Right renal pelvis (tissue), 4 donors: ENCODE results near the gene EMILIN3. TPM values are rescaled to one million over a fixed set of nuclear protein-coding genes. Genes with fewer than 3 reads are reported as not detected.
"Not testable (repeated sequence)": the region's sequence is repeated elsewhere in the genome, so short reads cannot be mapped to it uniquely, and the experiment has no call there.

Source experiments
- DNase-seq, 4 donors: peaks; one replicate each; pipeline ENCODE4 v3.0.0-alpha.2; 2013; ENCODE audit warnings: low read depth in 4 of 4, low spot score in 3 of 4, missing footprints in 1 of 4
- polyA plus RNA-seq, 4 donors: library from polyadenylated mRNA; unstranded; fragments of 120-200 nt; gene quantifications; one replicate each; pipeline ENCODE4 v1.2.1, GENCODE V29; 2013; ENCODE audit not compliant: insufficient read length in 4 of 4

The EMILIN3 gene
- polyA plus RNA-seq, 4 donors = 7.5 to 11.4 (median 9.6) TPM

- DNase-seq = peak in 1 of 4 donors; percentile 45
Observed at GRCh38 chr20:41329435-41330342, 36.9 kb downstream of the EMILIN3 start.

- no peak for DNase-seq
Observed at GRCh38 chr20:41327178-41327577, 39.4 kb downstream of the EMILIN3 start.

GRCh38 chr20:41320976-41321375 is 45.6 kb downstream of the EMILIN3 start:
- no peak for DNase-seq

GRCh38 chr20:41320441-41320840 is 46.2 kb downstream of the EMILIN3 start:
- no peak for DNase-seq

- DNase-seq = no peak
Observed at GRCh38 chr20:41318271-41318649, 48.4 kb downstream of the EMILIN3 start.

- DNase-seq = peak; percentile 93 to 95 (median 93)
Observed at GRCh38 chr20:41317546-41318270, 48.9 kb downstream of the EMILIN3 start, which contains the start of gene ZHX3. TSS of gene ZHX3 (minus strand) at chr20:41317731. CDS start at chr20:41204916, 112,815 bp downstream.

GRCh38 chr20:41316602-41317545 is 49.7 kb downstream of the EMILIN3 start:
- DNase-seq = peak in 1 of 4 donors; percentile 33

- no peak for DNase-seq
Observed at GRCh38 chr20:41316051-41316450, 50.6 kb downstream of the EMILIN3 start.

GRCh38 chr20:41314386-41314785 is 52.2 kb downstream of the EMILIN3 start:
- DNase-seq = no peak

- DNase-seq = not testable (repeated sequence)
Observed at GRCh38 chr20:41312009-41312408, 54.6 kb downstream of the EMILIN3 start.

Other genes starting within 250 kb of the EMILIN3 start
- gene PLCG1, start 229.3 kb downstream of the EMILIN3 start, polyA plus RNA-seq = 100 to 1,000 TPM; 122 to 150 (median 133) TPM
- gene ZHX3, start 49.1 kb downstream of the EMILIN3 start, polyA plus RNA-seq = 10 to 100 TPM; 19.7 to 28.7 (median 25.3) TPM
- gene LPIN3, start 26.0 kb downstream of the EMILIN3 start, polyA plus RNA-seq = 10 to 100 TPM in 2 of 4 donors, 1 to 10 TPM in 2; 9.5 to 13.6 (median 11.5) TPM